ENCODE results near the gene CDK9. TPM values are rescaled to one million over a fixed set of nuclear protein-coding genes. Genes with fewer than 3 reads are reported as not detected.

The CDK9 gene
- total RNA-seq, 1 experiment from 2014 or later = 32.7 TPM

DNA sequence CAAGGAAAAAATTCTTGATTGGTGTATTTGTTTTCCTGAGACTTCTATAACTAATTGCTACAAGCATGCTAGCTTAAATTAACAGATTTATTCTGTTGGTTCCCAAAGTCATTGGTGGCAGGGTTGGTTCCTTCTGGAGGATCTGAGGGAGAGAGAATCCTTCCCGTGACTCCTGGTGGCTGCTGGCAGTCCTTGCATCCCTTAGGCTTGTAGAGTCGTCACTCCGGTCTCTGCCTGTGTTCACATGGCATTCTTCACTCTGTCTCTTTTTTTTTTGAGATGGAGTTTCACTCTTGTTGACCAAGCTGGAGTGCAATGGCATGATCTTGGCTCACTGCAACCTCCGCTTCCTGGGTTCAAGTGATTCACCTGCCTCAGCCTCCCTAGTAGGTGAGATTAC, 5.3 kb downstream of the CDK9 start:
- in situ Hi-C loops (cut with HindIII; ENCODE audit: low pct_unique_long_range_greater_than_20kb, low sequenced_read_pairs) = no loop called here
- no peak for DNase-seq (ENCODE audit: low read depth, low spot score)

DNA sequence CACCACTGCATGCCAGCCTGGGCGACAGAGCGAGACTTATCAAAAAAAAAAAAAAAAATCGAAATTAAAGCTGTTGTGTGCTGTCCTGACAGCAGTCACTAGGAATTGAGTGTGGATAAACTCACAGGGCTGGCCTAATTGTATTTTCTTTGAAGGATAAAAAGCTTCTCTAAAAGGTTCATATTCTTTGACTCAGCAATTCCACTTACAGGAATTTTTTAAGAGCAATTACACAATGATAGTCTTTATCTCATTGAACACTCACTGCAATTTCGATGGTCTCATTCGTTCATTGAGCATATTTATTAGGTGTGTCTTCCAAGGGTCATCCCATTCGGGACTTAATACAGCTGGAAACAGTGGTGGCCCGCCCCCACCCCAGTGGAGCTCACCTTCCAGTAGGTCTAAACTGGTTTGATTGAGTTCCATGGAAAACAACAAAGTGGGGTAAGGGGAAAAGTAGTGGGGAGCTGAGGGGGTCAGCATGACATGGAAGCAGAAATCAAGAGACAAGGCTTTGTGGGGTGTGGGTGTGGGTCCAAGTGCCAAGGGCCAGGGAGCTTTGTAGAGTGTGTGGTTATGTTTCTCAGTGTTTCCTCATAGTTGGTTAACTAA, 6.7 kb downstream of the CDK9 start:
- DNase-seq (ENCODE audit: low read depth, low spot score) = no peak
- in situ Hi-C loops (cut with HindIII; ENCODE audit: low pct_unique_long_range_greater_than_20kb, low sequenced_read_pairs) = no loop called here

DNA sequence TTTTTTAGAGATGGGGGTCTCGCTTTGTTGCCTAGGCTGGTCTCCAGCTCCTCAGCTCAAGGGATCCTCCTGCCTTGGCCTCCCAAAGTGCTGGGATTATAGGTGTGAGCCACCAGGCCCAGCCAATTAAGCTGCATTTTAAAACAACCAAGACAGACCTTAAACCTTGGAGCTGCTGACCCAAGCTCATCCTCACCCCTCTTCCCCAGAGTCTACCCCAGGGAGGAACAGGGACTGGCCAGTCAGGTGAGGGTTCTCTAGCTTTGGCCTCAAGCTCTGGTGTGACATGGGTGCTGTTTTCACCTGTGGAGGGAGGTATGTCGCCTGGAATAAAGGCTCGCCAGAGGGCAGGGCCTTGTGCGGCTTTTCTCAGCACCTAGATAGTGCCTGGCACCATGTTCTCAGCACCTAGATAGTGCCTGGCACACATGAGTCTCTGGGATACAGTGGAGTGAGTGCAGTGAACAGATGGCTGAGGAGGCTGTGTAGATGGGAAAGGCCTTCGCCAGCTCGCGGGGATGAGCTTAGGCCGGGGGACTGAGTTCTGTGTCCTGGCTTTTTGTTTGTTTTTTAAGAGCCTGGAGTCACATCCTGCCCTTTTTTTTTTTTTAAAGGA, 7.4 kb downstream of the CDK9 start:
- no peak for DNase-seq (ENCODE audit: low read depth, low spot score)
- in situ Hi-C loops (cut with HindIII; ENCODE audit: low pct_unique_long_range_greater_than_20kb, low sequenced_read_pairs) = no loop called here

DNA sequence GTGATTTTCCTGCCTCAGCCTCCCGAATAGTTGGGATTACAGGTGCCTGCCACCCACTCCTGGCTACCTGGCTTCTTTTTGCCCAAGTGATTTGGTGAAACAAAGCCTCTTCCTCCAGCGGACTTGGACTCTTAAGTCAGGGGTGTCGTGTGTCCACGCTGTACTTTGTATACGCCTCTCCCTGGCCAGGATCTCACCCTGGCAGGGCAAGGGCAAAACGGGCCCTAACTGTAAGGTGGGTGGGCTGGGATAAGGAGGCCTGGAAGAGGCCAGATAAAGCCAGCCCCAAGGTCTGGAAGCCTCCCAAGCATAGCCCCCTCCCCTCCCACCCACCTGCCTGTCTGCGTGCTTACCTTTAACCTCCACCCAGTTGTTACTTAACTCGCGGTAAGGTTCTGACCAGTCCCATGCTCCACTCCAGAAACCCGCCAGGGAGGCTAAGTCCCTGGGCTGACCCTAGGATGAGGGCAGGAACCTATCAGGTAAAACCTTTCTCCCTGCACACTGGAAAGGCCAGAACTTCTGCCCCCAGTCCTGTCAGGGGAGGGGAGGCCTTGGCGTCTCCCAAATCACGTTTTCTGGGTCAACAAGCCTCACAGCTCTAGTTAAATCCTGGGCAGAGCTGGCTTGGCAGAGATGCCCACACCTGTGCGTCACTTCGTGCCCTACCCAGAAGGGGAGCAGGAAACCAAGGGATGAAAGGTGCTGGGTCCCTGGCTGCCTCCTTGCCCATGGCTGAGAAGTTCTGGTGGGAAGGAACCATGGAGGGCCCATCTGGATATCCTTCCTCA, 8.4 kb downstream of the CDK9 start:
- in situ Hi-C loops (cut with HindIII; ENCODE audit: low pct_unique_long_range_greater_than_20kb, low sequenced_read_pairs) = no loop called here
- DNase-seq (ENCODE audit: low read depth, low spot score) = no peak

DNA sequence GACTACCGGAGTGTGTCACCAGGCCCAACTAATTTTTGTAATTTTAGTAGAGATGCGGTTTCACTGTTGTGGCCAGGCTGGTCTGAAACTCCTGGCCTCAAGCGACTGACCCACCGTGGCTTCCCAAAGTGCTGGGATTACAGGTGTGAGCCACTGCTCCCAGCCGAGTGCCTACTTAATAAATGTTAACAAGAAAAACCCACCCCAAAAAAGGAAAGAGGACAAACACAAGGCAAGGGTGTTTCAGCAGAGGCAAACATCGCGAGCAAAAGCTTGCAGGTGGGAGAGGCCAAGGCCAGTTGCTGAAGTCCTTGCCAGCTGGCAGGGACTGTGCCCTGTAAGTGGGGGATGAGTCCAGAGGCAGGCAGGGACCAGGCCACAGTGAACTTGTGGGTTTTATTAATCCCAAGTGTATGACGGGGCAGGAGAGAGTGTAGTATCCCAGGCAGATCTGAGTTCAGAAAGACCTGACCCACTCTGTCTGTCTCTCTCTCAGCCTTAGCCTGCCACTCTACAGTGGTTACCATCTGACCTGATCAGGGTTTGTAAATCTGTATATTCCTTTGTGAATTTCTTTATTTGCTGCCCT, 10.5 kb downstream of the CDK9 start:
- DNase-seq (ENCODE audit: low read depth, low spot score) = no peak
- in situ Hi-C loops (cut with HindIII; ENCODE audit: low pct_unique_long_range_greater_than_20kb, low sequenced_read_pairs) = no loop called here

DNA sequence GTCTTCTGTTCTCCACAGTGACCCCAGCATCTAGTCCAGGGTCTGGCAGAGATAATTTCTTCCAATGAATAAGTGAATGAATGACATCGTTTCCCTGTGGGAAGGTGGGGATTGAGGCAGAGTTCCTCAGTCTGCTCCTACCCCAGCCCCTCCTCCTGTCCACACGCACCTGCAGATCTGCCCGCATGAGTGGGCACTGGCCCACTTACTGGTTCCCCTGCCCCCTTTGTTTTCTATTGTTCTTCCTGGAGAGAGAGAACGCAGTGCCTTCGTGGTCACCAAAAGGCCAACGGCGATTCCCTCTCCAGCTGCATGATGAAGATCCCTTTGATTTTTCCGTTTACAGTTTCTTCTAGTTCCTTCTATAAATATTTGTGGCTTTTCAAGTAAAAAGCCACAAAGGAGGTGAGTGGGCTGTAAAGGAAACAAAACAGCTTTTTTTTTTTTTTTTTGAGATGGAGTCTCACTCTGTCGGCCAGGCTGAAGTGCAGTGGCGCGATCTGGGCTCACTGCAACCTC, 11.1 kb downstream of the CDK9 start:
- in situ Hi-C loops (cut with HindIII; ENCODE audit: low pct_unique_long_range_greater_than_20kb, low sequenced_read_pairs) = no loop called here
- DNase-seq (ENCODE audit: low read depth, low spot score) = no peak

DNA sequence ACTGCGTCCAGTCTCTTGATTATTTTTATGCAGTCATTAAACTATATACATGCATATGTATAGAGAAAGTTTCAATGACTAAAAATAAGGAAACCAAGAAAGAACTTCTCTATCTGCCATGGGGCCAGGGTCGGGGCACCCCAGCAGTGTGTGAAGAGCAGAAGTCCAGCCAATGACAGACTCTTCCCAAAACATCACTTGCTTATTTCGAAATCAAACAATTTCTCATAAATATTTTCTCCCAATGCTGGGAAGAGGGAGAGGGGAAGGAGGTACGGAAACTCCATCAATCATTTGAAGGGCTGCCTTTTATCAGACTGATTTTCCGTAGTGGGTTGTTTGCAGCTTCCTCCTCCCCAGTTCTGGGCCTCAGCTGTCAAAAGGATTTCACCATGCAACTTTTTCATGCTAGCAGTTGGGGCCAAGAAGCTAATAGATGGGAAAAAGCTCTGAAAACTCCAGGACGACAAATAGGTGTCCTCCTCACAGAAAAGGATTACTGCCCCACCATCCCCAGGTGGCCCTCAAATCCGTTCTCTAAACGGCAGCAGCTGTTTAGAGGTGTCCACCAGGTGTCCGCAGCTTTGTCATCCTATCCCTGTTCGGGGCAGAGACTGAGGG, 16.2 kb downstream of the CDK9 start:
- in situ Hi-C loops (cut with HindIII; ENCODE audit: low pct_unique_long_range_greater_than_20kb, low sequenced_read_pairs) = no loop called here
- no peak for DNase-seq (ENCODE audit: low read depth, low spot score)

DNA sequence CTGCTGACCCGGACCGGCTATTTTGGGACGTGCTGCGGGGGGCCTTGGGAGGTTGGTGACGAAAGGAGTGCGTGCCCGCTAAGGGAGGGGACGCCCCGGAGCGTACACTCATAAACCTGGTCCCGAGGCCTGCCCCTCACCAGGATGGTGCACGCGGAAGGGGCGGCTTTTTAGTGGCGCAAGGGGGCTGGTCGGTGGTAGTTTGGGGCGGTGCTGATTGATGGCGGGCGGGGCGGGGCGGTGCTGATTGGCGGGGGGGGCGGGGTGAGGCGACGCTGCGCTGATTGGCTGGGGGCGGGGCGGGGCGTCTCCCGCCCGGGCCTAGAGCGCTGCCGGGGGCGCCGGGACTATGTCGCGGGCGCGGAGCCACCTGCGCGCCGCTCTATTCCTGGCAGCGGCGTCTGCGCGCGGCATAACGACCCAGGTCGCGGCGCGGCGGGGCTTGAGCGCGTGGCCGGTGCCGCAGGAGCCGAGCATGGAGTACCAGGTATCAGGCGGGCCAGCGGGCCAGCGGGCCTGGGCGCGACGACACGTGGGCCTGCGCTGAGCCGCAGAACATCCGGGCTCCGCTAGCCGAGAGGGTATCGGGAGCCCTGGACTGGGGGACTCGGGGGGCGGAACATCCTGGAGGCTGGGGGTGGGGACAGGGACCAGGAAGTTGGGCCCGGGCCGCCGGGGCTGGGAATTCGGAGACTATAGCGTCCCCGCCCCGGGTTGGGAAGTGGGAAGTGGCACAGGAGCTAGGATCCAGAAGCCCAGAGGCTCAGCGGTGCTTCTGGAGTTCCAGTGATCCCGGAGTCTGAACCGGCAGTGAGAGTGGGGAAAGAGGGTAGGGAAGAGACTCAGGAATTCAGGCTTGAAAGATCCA, 17.0 kb downstream of the CDK9 start, which contains the start of gene FPGS:
TSS of gene FPGS (plus strand) at position 307 of the 868 bp plus-strand sequence. CDS start at position 350, 43 bp downstream.
- in situ Hi-C loops (cut with HindIII; ENCODE audit: low pct_unique_long_range_greater_than_20kb, low sequenced_read_pairs) = no loop called here
- DNase-seq (ENCODE audit: low read depth, low spot score) = peak; percentile 85

DNA sequence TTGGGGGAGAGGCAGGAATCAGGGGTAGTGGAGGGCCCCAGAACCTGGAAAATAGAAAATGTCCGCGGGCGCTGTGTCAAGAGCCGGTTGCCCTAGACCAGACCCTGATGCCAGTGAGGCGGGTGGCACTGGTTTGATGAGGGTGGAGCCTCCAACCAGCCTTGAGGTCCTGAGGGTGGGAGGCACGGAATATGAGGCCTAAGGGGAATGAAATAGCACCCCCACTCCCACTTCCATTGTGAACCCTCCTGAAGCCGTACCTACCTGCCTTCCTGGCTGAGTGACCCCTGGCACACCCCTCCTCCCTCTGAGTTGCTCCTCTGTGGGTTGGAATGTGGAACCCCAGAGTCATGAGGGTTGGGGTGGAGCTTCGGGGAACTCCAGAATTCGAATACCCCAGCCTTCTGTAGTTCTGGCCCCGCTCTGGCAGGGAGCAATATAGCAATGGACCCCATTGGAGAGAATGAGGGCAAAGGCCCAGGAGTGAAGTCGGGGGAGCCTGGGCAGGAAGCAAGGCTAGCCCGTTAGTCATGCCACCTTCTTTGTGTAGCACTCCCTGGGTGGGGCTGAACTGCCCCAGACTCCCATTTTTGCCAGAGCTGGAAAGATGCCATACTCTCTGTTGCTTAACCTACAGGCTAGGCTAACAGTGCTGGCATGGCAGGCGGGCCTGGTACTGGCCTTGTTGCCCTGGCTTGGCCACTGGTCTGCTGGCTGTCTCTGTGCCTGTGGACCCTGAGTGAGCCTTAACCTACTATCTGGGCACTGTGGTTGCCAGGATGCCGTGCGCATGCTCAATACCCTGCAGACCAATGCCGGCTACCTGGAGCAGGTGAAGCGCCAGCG, 17.9 kb downstream of the CDK9 start:
- in situ Hi-C loops (cut with HindIII; ENCODE audit: low pct_unique_long_range_greater_than_20kb, low sequenced_read_pairs) = no loop called here

DNA sequence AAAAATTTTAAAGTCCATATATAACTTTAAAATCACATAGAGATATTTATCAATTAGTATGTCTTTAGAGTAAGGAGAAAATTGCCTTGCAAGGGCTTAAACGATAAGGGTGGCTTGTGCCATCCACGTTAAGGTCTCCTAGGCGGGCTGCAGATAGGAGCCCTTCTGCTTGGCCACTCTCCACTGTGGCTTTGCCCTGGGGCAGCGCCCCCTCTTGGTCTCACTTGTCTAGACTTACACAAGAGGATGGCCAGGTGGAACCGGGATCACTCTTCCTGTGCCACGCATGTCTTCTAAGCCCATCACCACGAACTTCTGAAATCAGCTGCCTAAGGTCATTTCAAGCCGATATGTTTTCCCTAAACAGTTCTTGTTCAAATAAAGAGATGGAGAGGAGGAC, 19.8 kb downstream of the CDK9 start:
- in situ Hi-C loops (cut with HindIII; ENCODE audit: low pct_unique_long_range_greater_than_20kb, low sequenced_read_pairs) = no loop called here
- DNase-seq (ENCODE audit: low read depth, low spot score) = peak; percentile 63

More for the DNA sequence above, 17.9 kb downstream of the CDK9 start:
- no peak for DNase-seq (ENCODE audit: low read depth, low spot score)

DNA sequence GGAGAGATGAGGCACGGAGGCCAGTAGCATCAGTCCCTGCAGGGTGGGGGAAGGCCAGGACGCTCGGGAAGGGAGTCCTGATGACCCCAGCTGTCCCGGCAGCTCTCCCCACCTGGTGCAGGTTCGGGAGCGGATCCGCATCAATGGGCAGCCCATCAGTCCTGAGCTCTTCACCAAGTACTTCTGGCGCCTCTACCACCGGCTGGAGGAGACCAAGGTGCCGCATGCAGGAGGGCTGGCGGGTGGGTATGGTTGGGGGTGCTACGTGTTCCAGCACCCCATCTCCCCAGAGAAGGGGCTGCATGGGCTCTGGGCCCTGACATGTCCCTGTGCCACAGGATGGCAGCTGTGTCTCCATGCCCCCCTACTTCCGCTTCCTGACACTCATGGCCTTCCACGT, 21.0 kb downstream of the CDK9 start:
- DNase-seq (ENCODE audit: low read depth, low spot score) = no peak
- in situ Hi-C loops (cut with HindIII; ENCODE audit: low pct_unique_long_range_greater_than_20kb, low sequenced_read_pairs) = no loop called here

DNA sequence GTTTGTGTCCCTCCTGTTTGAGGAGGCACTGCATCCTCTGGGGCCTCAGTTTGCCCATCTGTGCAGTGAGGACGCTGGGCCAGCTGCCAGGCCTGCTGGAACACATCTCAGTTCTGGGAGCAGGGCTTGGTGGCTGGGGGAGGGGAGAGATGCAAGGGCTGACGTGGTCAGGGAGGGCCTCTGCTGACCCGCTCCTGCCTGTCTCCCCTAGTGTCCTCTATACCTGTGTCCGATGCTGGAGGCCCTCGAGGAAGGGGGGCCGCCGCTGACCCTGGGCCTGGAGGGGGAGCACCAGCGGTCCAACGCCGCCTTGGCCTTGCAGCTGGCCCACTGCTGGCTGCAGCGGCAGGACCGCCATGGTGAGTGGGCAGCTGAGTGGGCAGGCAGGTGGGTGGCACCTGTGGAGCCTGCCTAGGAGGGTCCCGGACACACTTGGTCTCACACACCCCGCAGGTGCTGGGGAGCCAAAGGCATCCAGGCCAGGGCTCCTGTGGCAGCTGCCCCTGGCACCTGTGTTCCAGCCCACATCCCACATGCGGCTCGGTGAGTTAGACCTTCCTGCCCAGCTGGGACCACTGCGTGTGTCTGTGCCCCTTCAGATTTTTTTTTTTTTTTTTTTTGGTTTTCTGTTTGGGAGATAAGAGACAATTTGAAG, 22.6 kb downstream of the CDK9 start:
- in situ Hi-C loops (cut with HindIII; ENCODE audit: low pct_unique_long_range_greater_than_20kb, low sequenced_read_pairs) = no loop called here
- DNase-seq (ENCODE audit: low read depth, low spot score) = no peak

DNA sequence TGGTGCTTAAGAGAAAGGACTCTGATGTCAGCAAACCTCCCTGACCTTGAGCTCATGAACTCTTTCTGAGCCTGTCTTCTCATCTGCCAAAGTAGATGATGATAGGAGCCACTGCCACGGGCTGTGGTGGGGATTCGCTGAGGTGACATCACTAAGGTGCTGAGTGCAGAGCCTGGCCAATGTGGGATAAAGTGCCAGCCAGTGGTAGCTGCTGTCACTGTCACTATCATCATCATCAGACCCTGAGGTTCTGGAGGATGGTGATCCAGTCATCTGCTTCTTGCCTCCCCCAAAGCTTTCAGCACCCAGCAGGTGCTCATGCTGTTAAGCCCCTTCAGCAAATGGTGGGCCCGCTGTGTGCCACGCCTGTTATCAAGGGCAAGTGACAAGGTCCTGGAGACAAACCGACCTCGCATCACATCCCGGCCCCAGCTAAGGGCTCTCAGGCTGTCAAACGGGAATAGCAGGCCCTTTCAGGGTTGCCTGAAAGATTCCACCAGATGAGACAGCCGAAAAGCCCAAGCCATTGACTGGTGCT, 23.2 kb downstream of the CDK9 start:
- in situ Hi-C loops (cut with HindIII; ENCODE audit: low pct_unique_long_range_greater_than_20kb, low sequenced_read_pairs) = no loop called here

DNA sequence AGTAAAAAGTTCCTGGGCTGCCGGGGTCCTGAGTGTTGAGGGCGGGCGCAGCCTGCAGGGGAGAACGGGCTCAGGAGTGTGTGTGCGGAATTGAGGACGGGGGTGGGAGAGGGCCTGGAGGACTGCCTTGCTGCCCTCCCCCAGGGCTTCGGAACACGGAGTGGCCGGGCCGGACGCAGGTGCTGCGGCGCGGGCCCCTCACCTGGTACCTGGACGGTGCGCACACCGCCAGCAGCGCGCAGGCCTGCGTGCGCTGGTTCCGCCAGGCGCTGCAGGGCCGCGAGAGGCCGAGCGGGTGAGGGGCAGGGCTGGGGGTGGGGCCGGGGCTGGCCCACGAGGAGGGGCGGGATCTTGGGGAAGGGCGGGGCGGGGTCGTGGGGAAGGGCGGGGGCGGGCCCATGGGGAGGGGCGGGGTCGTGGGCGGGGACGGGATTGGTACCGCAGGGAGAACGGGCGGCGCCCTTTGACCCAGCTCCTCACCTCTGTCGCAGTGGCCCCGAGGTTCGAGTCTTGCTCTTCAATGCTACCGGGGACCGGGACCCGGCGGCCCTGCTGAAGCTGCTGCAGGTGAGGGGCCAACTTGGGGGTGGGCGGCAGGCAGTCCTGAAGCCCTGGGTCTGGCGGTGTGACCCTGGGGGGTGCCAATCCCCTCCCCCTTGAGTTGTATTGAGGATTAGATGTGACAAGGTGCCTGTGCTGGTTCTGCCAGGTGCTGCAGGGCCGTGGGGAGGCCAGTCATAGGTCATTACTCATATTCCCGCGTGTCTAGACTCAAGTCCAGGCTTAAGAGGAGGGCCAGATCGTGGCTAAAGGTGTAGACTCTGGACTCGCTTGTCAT, 23.9 kb downstream of the CDK9 start:
- peak; percentile 27 for DNase-seq (ENCODE audit: low read depth, low spot score)
- in situ Hi-C loops (cut with HindIII; ENCODE audit: low pct_unique_long_range_greater_than_20kb, low sequenced_read_pairs) = no loop called here

More for the DNA sequence above, 23.2 kb downstream of the CDK9 start:
- DNase-seq (ENCODE audit: low read depth, low spot score) = no peak
